ENCODE data around the gene BAIAP2L1. TPM values are rescaled to one million over a fixed set of nuclear protein-coding genes. Genes with fewer than 3 reads are reported as not detected.
"Not testable (repeated sequence)": the region's sequence is repeated elsewhere in the genome, so short reads cannot be mapped to it uniquely, and the experiment has no call there.

BAIAP2L1 gene
- total RNA-seq, 1 donor from 2014 or later: 1.9 TPM

GRCh38 chr7:98322331-98323270 is 78.3 kb downstream of the BAIAP2L1 start:
- DNase-seq (ENCODE audit: low spot score): no peak
- no peak overlapping the region for H3K4me3 Mint-ChIP-seq (ENCODE audit: low read depth)
- intact Hi-C loops (cut with micrococcal nuclease): no loop called here
- H3K36me3 Mint-ChIP-seq (ENCODE audit: low read depth): no peaks in the 10 kb centered on the region
- H3K9me3 Mint-ChIP-seq: no peaks in the 10 kb centered on the region
- H3K27ac Mint-ChIP-seq: no peak overlapping the region
- no peaks in the 10 kb centered on the region for H3K4me1 Mint-ChIP-seq (ENCODE audit: low read depth)
- no peaks in the 10 kb centered on the region for H3K27me3 Mint-ChIP-seq (ENCODE audit: low read depth)

- H3K36me3 Mint-ChIP-seq (ENCODE audit: low read depth): no peaks in the 10 kb centered on the region
- H3K27ac Mint-ChIP-seq: no peak overlapping the region
- no peak overlapping the region for H3K4me3 Mint-ChIP-seq (ENCODE audit: low read depth)
- H3K9me3 Mint-ChIP-seq: no peaks in the 10 kb centered on the region
- H3K27me3 Mint-ChIP-seq (ENCODE audit: low read depth): no peaks in the 10 kb centered on the region
- no peaks in the 10 kb centered on the region for H3K4me1 Mint-ChIP-seq (ENCODE audit: low read depth)
- no peak for DNase-seq (ENCODE audit: low spot score)
- intact Hi-C loops (cut with micrococcal nuclease): no loop called here
Measured at GRCh38 chr7:98321301-98321700, 79.6 kb downstream of the BAIAP2L1 start.

GRCh38 chr7:98319176-98319575 is 81.7 kb downstream of the BAIAP2L1 start:
- H3K9me3 Mint-ChIP-seq: no peaks in the 10 kb centered on the region
- no peaks in the 10 kb centered on the region for H3K27me3 Mint-ChIP-seq (ENCODE audit: low read depth)
- H3K36me3 Mint-ChIP-seq (ENCODE audit: low read depth): no peaks in the 10 kb centered on the region
- no peak overlapping the region for H3K4me3 Mint-ChIP-seq (ENCODE audit: low read depth)
- H3K4me1 Mint-ChIP-seq (ENCODE audit: low read depth): no peaks in the 10 kb centered on the region
- no peak for DNase-seq (ENCODE audit: low spot score)
- H3K27ac Mint-ChIP-seq: no peak overlapping the region
- intact Hi-C loops (cut with micrococcal nuclease): no loop called here

DNA sequence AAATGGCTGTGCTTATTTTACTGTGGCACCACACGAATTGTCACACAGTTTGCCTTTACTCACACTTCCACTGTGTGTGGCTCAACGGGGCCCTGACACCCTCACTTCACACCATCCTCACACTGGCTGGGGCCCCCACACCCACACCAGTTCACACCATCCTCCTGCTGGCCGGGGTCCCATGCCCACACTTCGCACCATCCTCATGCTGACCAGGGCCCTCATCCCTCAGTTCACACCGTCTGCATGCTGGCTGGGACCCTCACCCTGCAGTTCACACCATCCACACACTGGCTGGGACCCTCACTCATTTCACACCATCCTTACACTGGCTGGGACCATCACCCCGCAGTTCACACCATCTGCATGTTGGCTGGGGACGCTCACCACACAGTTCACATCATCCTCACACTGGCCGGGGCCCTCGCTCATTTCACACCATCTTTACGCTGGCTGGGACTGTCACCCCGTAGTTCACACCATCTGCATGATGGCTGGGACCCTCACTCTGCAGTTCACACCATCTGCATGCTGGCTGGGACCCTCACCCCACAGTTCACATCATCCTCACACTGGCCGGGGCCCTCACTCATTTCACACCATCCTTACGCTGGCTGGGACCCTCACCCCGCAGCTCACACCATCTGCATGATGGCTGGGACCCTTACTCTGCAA is 83.4 kb downstream of the BAIAP2L1 start:
- H3K36me3 Mint-ChIP-seq (ENCODE audit: low read depth): no peaks in the 10 kb centered on the region
- no peak overlapping the region for H3K27ac Mint-ChIP-seq
- no peaks in the 10 kb centered on the region for H3K9me3 Mint-ChIP-seq
- no peaks in the 10 kb centered on the region for H3K27me3 Mint-ChIP-seq (ENCODE audit: low read depth)
- no peak overlapping the region for H3K4me3 Mint-ChIP-seq (ENCODE audit: low read depth)
- no peak for DNase-seq (ENCODE audit: low spot score)
- no peaks in the 10 kb centered on the region for H3K4me1 Mint-ChIP-seq (ENCODE audit: low read depth)
- intact Hi-C loops (cut with micrococcal nuclease): no loop called here

- H3K36me3 Mint-ChIP-seq (ENCODE audit: low read depth); H3K27ac Mint-ChIP-seq; intact Hi-C loops (cut with micrococcal nuclease); H3K27me3 Mint-ChIP-seq (ENCODE audit: low read depth); DNase-seq (ENCODE audit: low spot score); H3K9me3 Mint-ChIP-seq; H3K4me1 Mint-ChIP-seq (ENCODE audit: low read depth); H3K4me3 Mint-ChIP-seq (ENCODE audit: low read depth): not testable (repeated sequence)
Measured at GRCh38 chr7:98315994-98316527, 84.8 kb downstream of the BAIAP2L1 start.

- no peak overlapping the region for H3K27ac Mint-ChIP-seq
Measured at GRCh38 chr7:98315318-98315993, 85.4 kb downstream of the BAIAP2L1 start.

GRCh38 chr7:98314469-98314868 is 86.4 kb downstream of the BAIAP2L1 start:
- Mint-ChIP-seq H3K4me3 (ENCODE audit: low read depth) (no peak overlapping the region), H3K9me3 (no peaks in the 10 kb centered on the region), H3K4me1 (ENCODE audit: low read depth) (no peaks in the 10 kb centered on the region), H3K27ac (no peak overlapping the region), H3K27me3 (ENCODE audit: low read depth) (no peaks in the 10 kb centered on the region), H3K36me3 (ENCODE audit: low read depth) (no peaks in the 10 kb centered on the region)
- no peak for DNase-seq (ENCODE audit: low spot score)
- intact Hi-C loops (cut with micrococcal nuclease): no loop called here

More at GRCh38 chr7:98315318-98315993, 85.4 kb downstream of the BAIAP2L1 start:
- H3K9me3 Mint-ChIP-seq: no peaks in the 10 kb centered on the region
- no peak for DNase-seq (ENCODE audit: low spot score)
- no peaks in the 10 kb centered on the region for H3K36me3 Mint-ChIP-seq (ENCODE audit: low read depth)
- no peak overlapping the region for H3K4me3 Mint-ChIP-seq (ENCODE audit: low read depth)
- H3K4me1 Mint-ChIP-seq (ENCODE audit: low read depth): no peaks in the 10 kb centered on the region
- intact Hi-C loops (cut with micrococcal nuclease): no loop called here
- H3K27me3 Mint-ChIP-seq (ENCODE audit: low read depth): no peaks in the 10 kb centered on the region

DNA sequence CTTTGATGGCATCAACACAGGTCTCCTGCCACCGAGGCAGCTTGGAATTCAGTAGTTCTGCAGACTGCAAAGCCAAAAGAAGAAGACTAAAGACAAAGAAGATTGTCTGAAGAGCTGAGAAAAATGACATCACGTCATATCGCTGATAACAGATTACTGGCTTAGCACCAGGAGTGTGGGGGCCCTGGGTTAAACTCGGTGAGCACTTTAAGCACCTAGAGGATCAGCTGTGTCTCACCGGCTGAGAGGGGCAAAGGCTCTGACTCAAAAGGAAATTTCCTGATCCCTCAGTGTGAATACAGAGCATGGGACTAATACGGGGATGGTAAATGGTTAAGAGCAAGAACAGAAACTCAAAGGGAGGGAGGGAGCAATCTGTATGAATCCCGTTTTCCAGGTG is 88.7 kb downstream of the BAIAP2L1 start:
- H3K27me3 Mint-ChIP-seq (ENCODE audit: low read depth): no peaks in the 10 kb centered on the region
- no peak overlapping the region for H3K27ac Mint-ChIP-seq
- intact Hi-C loops (cut with micrococcal nuclease): no loop called here
- no peak overlapping the region for H3K4me3 Mint-ChIP-seq (ENCODE audit: low read depth)
- H3K4me1 Mint-ChIP-seq (ENCODE audit: low read depth): no peaks in the 10 kb centered on the region
- H3K36me3 Mint-ChIP-seq (ENCODE audit: low read depth): no peaks in the 10 kb centered on the region
- H3K9me3 Mint-ChIP-seq: no peaks in the 10 kb centered on the region
- no peak for DNase-seq (ENCODE audit: low spot score)

DNA sequence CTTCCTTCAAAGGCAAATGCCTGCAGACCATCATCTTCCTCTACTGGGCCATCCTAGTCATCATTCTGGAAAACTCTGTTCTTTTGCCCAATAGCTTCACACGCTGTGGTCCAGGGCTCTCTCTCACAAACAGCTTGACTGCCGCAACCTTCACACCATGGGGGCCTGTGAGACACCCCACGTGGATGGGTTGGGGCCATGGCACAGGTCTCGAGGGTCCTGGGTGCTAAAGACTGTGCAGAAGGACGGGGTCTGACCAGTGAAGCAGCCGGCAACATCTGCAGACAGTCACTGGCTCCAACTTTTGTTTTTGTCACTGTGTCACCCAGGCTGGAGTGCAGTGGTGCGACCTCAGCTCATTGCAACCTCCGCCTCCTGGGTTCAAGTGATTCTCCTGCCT is 91.3 kb downstream of the BAIAP2L1 start:
- no peaks in the 10 kb centered on the region for H3K4me1 Mint-ChIP-seq (ENCODE audit: low read depth)
- H3K4me3 Mint-ChIP-seq (ENCODE audit: low read depth): no peak overlapping the region
- no peaks in the 10 kb centered on the region for H3K36me3 Mint-ChIP-seq (ENCODE audit: low read depth)
- no peaks in the 10 kb centered on the region for H3K9me3 Mint-ChIP-seq
- intact Hi-C loops (cut with micrococcal nuclease): no loop called here
- H3K27ac Mint-ChIP-seq: no peak overlapping the region
- no peaks in the 10 kb centered on the region for H3K27me3 Mint-ChIP-seq (ENCODE audit: low read depth)
- no peak for DNase-seq (ENCODE audit: low spot score)

- Mint-ChIP-seq H3K27me3 (ENCODE audit: low read depth) (no peaks in the 10 kb centered on the region), H3K36me3 (ENCODE audit: low read depth) (no peaks in the 10 kb centered on the region), H3K4me3 (ENCODE audit: low read depth) (no peak overlapping the region), H3K4me1 (ENCODE audit: low read depth) (no peaks in the 10 kb centered on the region), H3K9me3 (no peaks in the 10 kb centered on the region), H3K27ac (no peak overlapping the region)
- DNase-seq (ENCODE audit: low spot score): no peak
- intact Hi-C loops (cut with micrococcal nuclease): no loop called here
Measured at GRCh38 chr7:98307971-98308466, 92.9 kb downstream of the BAIAP2L1 start.

DNA sequence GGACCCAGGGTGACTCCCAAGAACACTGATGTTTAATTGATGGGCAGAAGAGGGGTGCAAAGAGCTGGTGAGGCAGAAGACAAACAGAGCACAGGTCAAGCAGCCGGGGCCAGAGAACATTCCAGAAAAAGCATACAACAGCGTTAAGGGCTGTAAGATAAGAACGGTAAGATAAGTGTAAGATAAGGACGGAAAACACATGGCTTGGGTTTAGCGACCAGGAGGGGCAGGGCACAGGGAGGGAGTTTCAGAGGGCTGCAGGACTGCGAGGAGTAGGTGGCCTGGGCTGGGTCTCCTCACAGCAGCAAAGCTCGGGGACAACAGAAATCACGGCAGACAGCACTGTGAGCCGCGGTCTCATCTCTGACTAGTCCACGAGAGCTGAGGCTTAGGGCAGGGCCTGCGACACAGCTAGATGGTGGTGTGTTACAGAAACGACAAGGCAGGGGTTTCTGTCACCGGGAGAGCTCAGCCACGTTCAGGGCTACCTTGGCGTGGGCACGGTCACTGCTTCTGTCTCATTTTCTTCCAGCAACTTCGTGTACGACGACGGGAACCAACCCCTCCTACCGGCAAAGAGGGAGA is 94.8 kb downstream of the BAIAP2L1 start:
- Mint-ChIP-seq H3K36me3 (ENCODE audit: low read depth) (no peaks in the 10 kb centered on the region), H3K27me3 (ENCODE audit: low read depth) (no peaks in the 10 kb centered on the region), H3K27ac (no peak overlapping the region), H3K9me3 (no peaks in the 10 kb centered on the region), H3K4me1 (ENCODE audit: low read depth) (no peaks in the 10 kb centered on the region), H3K4me3 (ENCODE audit: low read depth) (no peak overlapping the region)
- intact Hi-C loops (cut with micrococcal nuclease): no loop called here
- DNase-seq (ENCODE audit: low spot score): no peak

GRCh38 chr7:98303906-98304305 is 97.0 kb downstream of the BAIAP2L1 start:
- no peaks in the 10 kb centered on the region for H3K4me1 Mint-ChIP-seq (ENCODE audit: low read depth)
- intact Hi-C loops (cut with micrococcal nuclease): no loop called here
- no peaks in the 10 kb centered on the region for H3K27me3 Mint-ChIP-seq (ENCODE audit: low read depth)
- no peak for DNase-seq (ENCODE audit: low spot score)
- H3K4me3 Mint-ChIP-seq (ENCODE audit: low read depth): no peak overlapping the region
- no peaks in the 10 kb centered on the region for H3K36me3 Mint-ChIP-seq (ENCODE audit: low read depth)
- no peaks in the 10 kb centered on the region for H3K9me3 Mint-ChIP-seq
- no peak overlapping the region for H3K27ac Mint-ChIP-seq

All from activated T-helper 2 cell treated with anti-CD3 and anti-CD28 coated beads, Interferon-gamma antibody, Interleukin-2, Interleukin-4, amounts not matched to agents 10 μg/mL and 5 μg/mL and 100 μg/mL, durations not matched to agents 14 hours and 24 hours and 36 hours (primary cell).